Left colon (tissue), 2 donors: ENCODE data around the gene CEP78. TPM values are rescaled to one million over a fixed set of nuclear protein-coding genes. Genes with fewer than 3 reads are reported as not detected.
"Not testable (repeated sequence)": the region's sequence is repeated elsewhere in the genome, so short reads cannot be mapped to it uniquely, and the experiment has no call there.

Experiments used
- ATAC-seq: fragments of 200-7000 bp; cut with Tn5 transposase; one replicate; pipeline ENCODE4 v1.9.1; 2020; ENCODE audit warnings: mild to moderate bottlenecking, moderate library complexity
- DNase-seq, 2 donors: peaks; one replicate each; pipeline ENCODE4 v3.0.0-alpha.2; 2020
- intact Hi-C, 2 donors: fragments of 100-400 bp; cut with DNase I in 1 of 2; cut with micrococcal nuclease in 1 of 2; formaldehyde crosslinking; loops; one replicate each; pipeline versions ENCODE4 v1.11.2 to v1.14.0; 2022; cut with DNase I, micrococcal nuclease
- long read RNA-seq: library from polyadenylated mRNA; unstranded; transcript quantifications from one replicate; pipeline ENCODE4 v2.0.0, GENCODE V29; 2021
- total RNA-seq, 2 donors: library from RNA; stranded (reverse); fragmentation: NEBNext Ultra II Directional; extraction: Animal tissue kit (Norgen Biotek cat#: 25700); gene quantifications; one replicate each; pipeline ENCODE4 v1.2.1, GENCODE V29; 2021
- donor health status: DM: no; HTN: no; CAD: no.
- donor health status: DM: yes; HTN: yes; CAD: no.

Gene CEP78, protein sequence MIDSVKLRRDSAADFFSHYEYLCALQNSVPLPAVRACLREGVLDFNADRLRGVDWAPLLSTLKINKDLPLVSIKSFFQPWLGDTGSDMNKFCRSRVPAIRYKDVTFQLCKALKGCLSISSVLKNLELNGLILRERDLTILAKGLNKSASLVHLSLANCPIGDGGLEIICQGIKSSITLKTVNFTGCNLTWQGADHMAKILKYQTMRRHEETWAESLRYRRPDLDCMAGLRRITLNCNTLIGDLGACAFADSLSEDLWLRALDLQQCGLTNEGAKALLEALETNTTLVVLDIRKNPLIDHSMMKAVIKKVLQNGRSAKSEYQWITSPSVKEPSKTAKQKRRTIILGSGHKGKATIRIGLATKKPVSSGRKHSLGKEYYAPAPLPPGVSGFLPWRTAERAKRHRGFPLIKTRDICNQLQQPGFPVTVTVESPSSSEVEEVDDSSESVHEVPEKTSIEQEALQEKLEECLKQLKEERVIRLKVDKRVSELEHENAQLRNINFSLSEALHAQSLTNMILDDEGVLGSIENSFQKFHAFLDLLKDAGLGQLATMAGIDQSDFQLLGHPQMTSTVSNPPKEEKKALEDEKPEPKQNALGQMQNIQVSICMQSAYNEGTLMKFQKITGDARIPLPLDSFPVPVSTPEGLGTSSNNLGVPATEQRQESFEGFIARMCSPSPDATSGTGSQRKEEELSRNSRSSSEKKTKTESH
- 10 to 100 TPM in 1 of 2 donors, 1 to 10 TPM in 1; 7.9 to 11.1 TPM for total RNA-seq
- long read RNA-seq, partial matches to known transcripts: 0 of 8 reads
- long read RNA-seq, other reads (novel, unspliced or antisense): 3 of 8 reads

- ATAC-seq: peak; percentile 97
- intact Hi-C loops: no loop called here
- peak; percentile 92 to 95 for DNase-seq
Observed at GRCh38 chr9:78235762-78236550, at the start of gene CEP78. CEP78 (plus strand) TSS chr9:78236075; CDS start chr9:78236351, 276 bp downstream.

GRCh38 chr9:78187763-78188484, 48.0 kb upstream of the CEP78 start:
- DNase-seq (no peak), ATAC-seq (no peak)
- intact Hi-C loops: no loop called here

- intact Hi-C loops: no loop called here
- no peak for ATAC-seq
- DNase-seq: no peak
Observed at GRCh38 chr9:78188594-78188993, 47.3 kb upstream of the CEP78 start.

- intact Hi-C loops: no loop called here
- no peak for ATAC-seq
Observed at GRCh38 chr9:78189001-78189400, 46.9 kb upstream of the CEP78 start.

GRCh38 chr9:78189461-78189860, 46.4 kb upstream of the CEP78 start:
- ATAC-seq: no peak
- intact Hi-C loops: no loop called here
- DNase-seq: no peak

More at GRCh38 chr9:78189001-78189400, 46.9 kb upstream of the CEP78 start:
- DNase-seq: no peak

- ATAC-seq: no peak
- no peak for DNase-seq
- intact Hi-C loops: no loop called here
Observed at GRCh38 chr9:78191931-78192330, 43.9 kb upstream of the CEP78 start.

- ATAC-seq: no peak
- intact Hi-C loops: no loop called here
- DNase-seq: no peak
Observed at GRCh38 chr9:78196258-78196657, 39.6 kb upstream of the CEP78 start.

DNA sequence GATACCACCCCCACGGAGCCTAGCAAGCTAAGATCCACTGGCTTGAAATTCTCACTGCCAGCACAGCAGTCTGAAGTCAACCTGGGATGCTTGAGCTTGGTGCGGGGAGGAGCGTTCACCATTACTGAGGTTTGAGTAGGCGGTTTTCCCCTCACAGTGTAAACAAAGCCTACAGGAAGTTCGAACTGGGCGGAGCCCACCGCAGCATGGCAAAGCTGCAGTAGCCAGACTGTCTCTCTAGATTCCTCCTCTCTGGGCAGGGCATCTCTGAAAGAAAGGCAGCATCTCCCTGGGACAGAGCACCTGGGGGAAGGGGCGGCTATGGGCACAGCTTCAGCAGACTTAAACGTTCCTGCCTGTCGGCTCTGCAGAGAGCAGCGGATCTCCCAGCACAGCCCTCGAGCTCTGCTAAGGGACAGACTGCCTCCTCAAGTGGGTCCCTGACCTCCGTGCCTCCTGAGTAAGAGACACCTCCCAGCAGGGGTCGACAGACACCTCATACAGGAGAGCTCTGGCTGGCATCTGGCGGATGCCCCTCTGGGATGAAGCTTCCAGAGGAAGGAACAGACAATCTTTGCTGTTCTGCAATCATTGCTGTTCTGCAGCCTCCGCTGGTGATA, 34.6 kb upstream of the CEP78 start:
- intact Hi-C loops: not testable (repeated sequence)
- DNase-seq (peak; percentile 30 to 64), ATAC-seq (peak; percentile 37)

- no peak for DNase-seq
- ATAC-seq: no peak
- intact Hi-C loops: no loop called here
Observed at GRCh38 chr9:78207319-78207718, 28.6 kb upstream of the CEP78 start.

DNA sequence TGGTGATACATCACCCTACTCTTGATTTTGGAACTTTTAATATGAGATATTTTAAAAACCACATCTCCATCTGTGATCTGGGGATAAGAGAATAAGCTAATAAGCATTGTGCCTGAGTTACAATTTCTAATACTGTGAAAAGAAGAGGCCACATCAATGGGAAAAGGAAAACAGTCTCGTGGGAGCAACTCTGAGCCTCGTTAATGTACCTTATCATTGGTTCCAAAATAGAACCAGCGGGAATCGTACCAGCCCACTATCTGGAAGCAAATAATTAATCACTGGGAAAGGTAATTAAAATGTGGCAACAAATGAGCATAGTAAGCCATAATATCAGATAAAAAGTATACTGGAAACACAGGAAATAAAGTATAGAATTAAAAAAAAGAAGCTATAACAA, 28.0 kb upstream of the CEP78 start:
- no peak for DNase-seq
- intact Hi-C loops: no loop called here
- no peak for ATAC-seq

- intact Hi-C loops: no loop called here
- DNase-seq: no peak
- no peak for ATAC-seq
Observed at GRCh38 chr9:78209127-78209526, 26.7 kb upstream of the CEP78 start.

GRCh38 chr9:78210841-78211301, 25.0 kb upstream of the CEP78 start:
- intact Hi-C loops: no loop called here
- no peak for DNase-seq
- ATAC-seq: no peak

GRCh38 chr9:78212868-78213267, 23.0 kb upstream of the CEP78 start:
- DNase-seq: no peak
- no peak for ATAC-seq
- intact Hi-C loops: no loop called here

- DNase-seq: no peak
- no peak for ATAC-seq
Observed at GRCh38 chr9:78213712-78214111, 22.2 kb upstream of the CEP78 start.

DNA sequence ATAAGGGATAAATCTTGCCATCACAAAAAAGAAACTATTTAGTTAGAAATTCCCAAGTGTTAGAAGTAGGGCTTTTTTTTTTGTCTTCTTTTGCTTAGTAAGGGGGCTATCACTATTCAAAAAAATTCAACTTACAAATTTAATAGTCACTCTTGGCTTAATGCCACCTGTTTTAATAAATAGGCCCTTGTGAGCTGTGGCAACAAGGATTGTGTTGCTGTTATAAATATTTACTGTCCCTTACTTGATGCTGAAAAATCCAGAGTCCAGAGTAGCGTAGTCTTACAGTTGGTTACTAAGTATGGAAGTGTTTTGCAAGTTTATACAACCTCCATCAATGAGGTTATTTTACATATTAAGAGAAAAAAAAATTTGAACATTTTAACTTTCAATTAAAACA, 21.4 kb upstream of the CEP78 start:
- intact Hi-C loops: no loop called here
- ATAC-seq (no peak), DNase-seq (no peak)

More at GRCh38 chr9:78213712-78214111, 22.2 kb upstream of the CEP78 start:
- intact Hi-C loops: no loop called here

- DNase-seq (no peak), ATAC-seq (no peak)
- intact Hi-C loops: no loop called here
Observed at GRCh38 chr9:78215706-78216105, 20.2 kb upstream of the CEP78 start.

DNA sequence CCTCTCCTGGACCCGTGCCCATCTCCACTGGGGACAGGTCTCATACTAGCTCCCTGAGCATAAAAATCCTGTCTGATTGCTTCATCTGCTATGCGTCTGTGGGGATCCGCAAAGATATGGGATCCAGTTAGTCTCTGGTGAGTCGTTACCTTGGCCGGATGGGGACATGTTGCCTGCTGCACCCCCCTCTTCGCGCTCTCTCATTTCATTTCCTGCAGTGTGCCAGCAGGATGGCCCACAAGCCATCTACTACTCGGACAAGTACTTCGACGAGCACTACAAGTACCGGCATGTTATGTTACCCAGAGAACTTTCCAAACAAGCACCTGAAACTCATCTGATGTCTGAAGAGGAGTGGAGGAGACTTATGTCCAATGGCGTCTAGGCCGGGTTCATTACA, 17.0 kb upstream of the CEP78 start:
- ATAC-seq (no peak), DNase-seq (no peak)
- intact Hi-C loops: no loop called here

- DNase-seq (no peak), ATAC-seq (no peak)
- intact Hi-C loops: no loop called here
Observed at GRCh38 chr9:78221425-78221824, 14.4 kb upstream of the CEP78 start.
